ENCODE measurements around the gene RNF144B.
"Not testable (repeated sequence)": the region's sequence is repeated elsewhere in the genome, so short reads cannot be mapped to it uniquely, and the experiment has no call there.

Gene RNF144B

GRCh38 chr6:18371656-18372055 lies 15.5 kb upstream of the RNF144B start:
- no peak for DNase-seq

DNA sequence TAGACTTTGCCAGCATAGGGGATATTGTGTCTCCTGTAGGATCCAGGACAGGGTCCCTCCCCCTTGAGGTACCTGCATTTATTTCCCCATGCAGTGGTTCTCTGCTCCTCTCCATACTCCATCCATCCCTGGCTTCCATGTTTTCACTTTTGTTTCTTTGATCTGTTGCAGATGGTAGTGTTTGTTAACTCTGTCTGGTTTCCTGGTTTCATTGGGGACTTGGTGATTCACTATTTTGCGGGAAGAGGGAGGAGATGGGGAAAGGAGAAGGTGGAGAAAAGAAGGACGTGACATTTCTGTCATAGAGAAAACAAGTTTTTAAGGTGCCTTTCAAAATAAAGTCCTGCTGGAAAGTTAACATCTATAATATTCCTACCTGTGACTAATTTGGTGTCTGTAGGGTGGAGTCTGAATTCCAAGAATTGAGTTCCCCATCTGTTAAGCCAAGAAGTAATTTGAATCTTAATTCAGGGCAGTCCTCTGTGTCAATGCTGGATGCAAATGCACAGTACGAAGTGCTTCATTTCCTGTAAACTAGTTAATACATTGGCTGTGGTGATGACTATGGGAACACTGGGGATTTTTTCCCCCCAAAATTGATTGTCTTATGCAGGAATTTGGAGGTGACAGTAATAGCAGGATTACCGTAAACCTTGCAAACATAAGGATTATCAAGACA lies 6.9 kb upstream of the RNF144B start:
- DNase-seq = no peak

- no peak for DNase-seq
Measured at GRCh38 chr6:18380851-18381250, 6.3 kb upstream of the RNF144B start.

DNA sequence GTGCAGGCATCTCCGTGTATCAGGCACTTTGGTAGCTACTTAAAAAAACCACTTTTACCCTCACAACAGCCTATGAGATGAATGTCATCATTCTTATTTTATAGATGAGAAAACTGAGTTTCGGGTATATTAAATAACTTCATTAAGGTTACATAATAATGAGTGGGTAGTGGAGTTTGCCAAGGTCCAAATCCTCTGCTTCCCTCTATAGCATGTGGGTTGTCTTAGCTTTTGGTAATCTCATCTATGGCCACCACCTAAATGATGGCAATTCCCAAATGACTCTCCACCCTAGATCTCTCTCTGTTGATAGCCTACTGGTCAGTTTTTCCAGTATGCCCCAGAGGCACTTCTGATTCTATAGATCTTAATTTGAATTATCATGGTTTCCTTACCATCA lies 3.7 kb upstream of the RNF144B start:
- no peak for DNase-seq

DNA sequence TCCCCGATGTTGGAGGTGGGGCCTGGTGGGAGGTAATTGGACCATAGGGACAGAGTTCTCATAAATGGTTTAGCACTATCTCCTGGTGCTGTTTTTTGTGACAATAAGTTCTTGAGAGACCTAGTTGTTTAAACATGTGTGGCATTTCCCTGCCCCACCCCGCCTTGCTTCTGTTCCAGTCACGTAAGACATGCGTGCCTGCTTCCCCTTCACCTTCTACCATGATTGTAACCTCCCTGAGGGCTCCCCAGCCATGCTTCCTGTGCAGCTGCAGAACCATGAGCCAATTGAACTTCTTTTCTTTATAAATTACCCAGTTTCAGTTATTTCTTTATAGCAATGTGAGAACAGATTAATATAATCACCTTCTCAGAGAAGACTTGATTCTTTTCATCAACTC lies 2.5 kb upstream of the RNF144B start:
- no peak for DNase-seq

DNA sequence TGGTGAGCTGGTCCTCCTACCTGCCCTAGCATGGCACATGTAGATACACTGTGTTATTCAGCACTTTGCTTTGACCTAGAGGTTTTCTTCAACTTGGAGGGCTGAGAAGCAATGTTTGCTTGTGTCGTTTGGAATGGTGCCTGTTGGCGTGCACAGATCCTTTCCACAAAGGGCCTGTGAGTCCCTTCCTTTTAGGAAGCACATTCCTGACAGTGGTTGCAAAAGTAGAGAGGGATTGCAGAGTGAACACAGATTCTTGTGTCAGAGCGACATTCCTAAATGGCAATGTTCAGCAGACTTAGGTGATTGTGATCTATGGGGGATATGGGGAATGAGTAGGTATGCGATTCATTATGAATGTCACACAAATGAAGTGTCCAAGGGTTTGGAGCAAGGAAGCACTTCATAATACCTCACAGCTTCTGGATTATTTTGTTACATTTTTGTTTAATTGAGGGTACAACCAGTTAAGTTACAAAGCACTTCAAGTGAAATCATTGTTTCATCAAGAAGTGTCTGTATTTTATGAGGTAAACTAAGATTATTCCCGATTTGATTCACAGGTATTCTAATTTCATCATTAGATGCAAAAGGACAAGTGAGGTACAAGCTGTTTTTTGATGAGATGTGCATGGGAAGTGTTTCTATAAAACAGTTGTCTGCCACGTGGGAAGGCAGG lies 713 bp upstream of the RNF144B start:
- DNase-seq = no peak

DNA sequence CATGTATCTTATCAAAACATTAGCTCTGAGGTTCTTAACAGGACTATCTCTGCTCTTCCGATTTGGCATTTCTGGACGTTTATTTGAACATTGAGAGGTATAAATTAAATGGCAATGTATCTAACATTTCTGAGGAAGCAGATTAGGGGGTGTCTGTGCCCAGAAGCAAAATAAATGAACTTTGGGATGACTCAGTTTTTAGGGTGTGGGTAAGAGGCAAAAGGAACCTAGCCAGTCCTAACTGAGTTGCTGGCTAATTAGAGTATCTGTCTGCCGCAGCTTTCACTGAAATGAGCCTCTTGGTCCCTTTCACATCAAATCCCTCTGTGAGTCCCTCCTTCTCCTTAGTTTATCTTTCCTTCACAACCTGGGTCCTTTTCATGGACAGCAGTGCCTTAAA lies 1.1 kb downstream of the RNF144B start:
- no peak for DNase-seq

GRCh38 chr6:18388942-18389341 lies 1.8 kb downstream of the RNF144B start:
- DNase-seq = no peak

GRCh38 chr6:18389479-18389878 lies 2.3 kb downstream of the RNF144B start:
- no peak for DNase-seq

GRCh38 chr6:18390476-18390875 lies 3.3 kb downstream of the RNF144B start:
- no peak for DNase-seq

GRCh38 chr6:18391023-18391422 lies 3.9 kb downstream of the RNF144B start:
- DNase-seq = no peak

DNA sequence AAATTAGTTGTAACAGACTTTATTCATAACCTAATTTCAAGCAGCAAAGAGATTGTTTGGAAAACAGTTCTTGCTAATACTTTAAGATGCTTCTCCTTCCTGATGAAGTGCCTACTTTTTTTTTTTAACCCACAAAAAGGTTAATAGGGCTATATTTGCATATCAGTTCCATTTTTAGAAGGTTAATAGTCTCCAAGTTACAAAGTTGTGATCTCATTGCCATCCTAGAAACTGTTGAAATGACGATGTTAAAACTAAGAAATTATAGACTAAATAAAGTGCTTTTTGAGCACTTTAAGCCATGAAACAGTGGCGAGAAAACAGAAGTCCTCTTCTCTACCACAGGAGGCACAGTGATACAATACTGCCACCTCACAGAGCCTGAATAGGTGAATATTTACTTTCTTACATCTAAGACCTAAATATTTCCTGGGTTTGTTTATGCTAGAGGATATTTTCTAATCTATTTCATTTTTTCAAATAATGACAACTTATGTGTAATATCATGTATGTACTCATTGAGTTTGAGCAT lies 5.3 kb downstream of the RNF144B start:
- DNase-seq = no peak

GRCh38 chr6:18393698-18394097 lies 6.5 kb downstream of the RNF144B start:
- DNase-seq = no peak

DNA sequence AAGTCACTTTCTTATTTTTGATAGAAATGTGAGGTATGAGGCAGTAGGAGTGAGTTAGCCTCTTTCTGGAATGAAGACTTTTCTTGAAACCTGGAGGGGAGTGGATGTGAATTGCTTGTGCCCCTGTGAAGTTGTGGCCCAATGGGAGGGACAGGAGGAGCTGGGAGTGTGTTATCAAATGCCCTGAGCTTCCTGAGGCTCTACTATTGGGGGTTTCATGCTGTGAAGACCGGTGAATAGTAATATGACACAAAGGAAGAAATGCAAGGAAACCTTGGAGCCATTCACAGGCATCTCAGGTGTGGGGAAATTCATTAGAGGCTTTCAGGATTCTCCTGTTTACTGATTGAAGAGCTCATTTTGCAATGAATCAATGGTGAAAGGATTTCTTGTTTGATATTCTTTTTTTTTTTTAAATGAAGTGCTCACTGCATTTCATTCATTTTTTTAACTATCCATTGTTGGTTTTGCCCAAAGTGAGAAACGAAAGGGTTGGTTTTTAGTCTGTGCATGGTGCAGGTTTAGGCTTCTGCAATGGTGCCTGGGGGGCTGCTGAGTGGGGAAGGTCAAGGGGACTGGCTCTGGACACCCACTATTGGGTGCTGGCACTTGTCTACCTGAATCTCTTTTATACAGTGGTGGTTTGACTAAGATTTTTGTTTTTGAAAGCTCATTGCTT lies 8.2 kb downstream of the RNF144B start:
- no peak for DNase-seq

DNA sequence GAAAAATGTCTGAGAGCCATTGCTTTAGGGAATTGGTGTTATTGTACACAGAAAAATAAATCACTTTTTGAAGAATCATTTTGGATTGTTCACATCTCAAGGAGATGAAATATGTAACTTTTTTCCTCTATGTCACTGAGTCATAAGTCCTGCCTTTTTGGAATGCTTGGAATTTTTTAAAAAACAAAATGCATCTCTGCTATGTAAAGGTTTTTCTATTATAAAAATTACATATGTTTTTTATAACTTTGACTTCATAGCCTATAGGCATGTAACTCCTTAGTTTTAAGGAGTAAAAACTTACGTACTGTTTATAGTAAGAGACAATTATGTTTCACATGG lies 8.7 kb downstream of the RNF144B start:
- no peak for DNase-seq

DNA sequence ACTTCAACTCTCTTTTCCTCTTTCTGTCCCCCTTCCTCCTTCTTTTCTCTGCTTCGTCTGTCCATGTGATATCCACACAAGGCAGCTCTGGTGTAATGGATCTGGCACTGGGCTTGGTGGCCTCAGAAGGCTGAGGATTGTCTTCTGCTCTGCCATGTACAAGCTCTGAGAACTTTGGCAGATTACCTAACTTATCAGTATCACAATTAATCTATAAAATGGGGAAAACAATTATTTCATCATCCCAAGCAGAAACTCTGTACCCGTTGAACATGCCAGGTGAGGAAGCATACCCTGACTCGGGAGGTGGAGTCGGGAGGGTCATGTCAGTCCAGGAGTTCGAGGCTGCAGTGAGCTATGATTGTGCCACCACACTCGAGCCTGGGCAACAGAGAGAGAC lies 10.6 kb downstream of the RNF144B start:
- DNase-seq = no peak

GRCh38 chr6:18398225-18398624 lies 11.1 kb downstream of the RNF144B start:
- not testable (repeated sequence) for DNase-seq

DNA sequence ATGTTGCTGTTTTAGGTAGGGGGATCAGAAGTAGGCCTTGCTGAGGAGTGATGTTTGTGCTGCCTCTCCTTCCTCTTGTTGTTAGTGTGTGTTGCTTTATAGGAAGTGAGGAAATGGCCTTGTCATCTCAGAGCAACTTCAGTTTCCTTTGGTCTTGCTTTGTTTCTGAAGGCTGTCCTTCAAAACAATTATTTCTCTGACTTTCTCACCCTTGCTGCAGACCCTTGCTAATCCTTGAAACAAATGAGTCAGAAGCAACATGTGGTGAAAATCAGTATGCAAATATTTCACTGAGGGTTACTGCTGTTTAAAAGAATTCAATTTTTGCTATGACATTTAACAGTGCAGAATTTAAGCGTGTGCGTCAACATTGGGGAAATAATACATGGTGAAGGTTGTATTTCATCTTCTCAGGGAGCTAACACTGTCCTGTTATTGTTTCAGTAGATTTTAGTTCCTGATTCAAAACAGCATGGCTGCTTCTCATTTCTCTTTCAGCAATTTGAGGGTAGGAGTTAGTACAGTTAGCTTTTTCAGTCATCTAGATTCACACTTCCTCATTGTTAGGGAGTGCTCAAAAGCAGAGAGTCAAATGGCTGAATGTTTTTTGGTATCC lies 13.8 kb downstream of the RNF144B start:
- no peak for DNase-seq

- not testable (repeated sequence) for DNase-seq
Measured at GRCh38 chr6:18404965-18405364, 17.8 kb downstream of the RNF144B start.

DNA sequence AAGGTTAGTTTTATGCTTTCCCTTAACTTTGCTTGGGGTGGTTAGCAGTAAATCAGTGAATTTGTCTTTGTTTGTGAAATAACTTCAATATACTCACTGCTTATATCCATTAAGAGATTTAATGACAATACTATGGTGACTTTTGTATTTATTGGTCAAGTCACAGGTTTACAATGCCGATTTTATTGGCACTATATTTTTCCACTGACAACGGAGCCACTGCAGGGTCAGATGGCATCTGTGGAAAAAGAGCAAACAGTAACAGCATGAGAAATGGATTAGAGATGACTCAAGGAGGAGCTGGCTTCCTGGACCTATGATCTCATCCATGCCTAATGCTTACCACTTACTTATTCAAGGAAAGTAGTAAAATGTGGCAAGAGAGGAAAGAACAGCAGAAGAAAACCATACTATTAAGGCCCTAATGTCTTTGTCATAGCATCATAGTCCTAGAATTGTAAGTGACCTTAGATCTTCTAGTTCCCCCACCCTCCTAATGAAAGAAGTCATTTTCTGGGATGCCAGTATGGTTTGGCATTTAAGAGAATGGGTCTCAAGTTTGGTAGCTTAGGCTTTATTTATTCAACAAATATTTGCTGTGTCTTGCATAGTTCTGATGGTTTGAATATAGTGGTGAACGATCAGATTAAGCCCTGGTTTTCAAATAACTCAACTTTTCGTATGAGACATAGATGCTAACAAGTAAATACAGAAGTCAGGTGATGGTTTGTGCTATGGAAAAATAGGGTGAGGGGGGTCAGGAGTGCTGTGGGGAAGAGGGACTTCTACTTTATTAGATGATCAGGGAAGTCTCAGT lies 18.5 kb downstream of the RNF144B start:
- DNase-seq = no peak

GRCh38 chr6:18406955-18407749 lies 20.0 kb downstream of the RNF144B start:
- DNase-seq = no peak

DNA sequence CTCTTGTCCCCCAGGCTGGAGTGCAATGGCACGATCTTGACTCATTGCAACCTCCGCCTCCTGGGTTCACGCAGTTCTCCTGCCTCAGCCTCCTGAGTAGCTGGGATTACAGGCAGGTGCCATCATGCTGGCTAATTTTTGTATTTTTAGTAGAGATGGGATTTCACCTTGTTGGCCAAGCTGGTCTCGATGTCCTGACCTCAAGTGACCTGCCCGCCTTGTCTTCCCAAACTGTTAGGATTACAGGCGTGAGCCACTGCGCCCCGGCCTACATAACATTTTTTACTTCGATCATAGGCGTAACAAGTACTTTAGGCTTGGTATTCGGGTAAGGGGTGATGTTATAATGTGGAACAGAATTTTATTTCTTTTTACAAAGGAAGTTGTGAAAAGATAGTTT lies 22.5 kb downstream of the RNF144B start:
- not testable (repeated sequence) for DNase-seq

All from stimulated activated CD4-positive, alpha-beta T cell treated with anti-CD3 and anti-CD28 coated beads, Interleukin-15, amount 100 ng/mL, for 24 hours (primary cell).